ENCODE results near the gene AAMDC.
"Not testable (repeated sequence)": the region's sequence is repeated elsewhere in the genome, so short reads cannot be mapped to it uniquely, and the experiment has no call there.

AAMDC gene

GRCh38 chr11:77886401-77886800 lies 65.5 kb downstream of the AAMDC start:
- Histone ChIP-seq H3K36me3 (ENCODE audit: low read depth) (peaks cover 4% of the 10 kb centered on the region; the same call in 1 of the 2 replicates), H3K27me3 (ENCODE audit: insufficient read depth, poor library complexity, severe bottlenecking) (no peaks in the 10 kb centered on the region), H3K9me3 (ENCODE audit: severe bottlenecking) (no peaks in the 10 kb centered on the region), H3K4me3 (ENCODE audit: severe bottlenecking) (no peak overlapping the region), H3K27ac (ENCODE audit: poor library complexity, severe bottlenecking) (no peak overlapping the region), H3K4me1 (ENCODE audit: insufficient read depth, poor library complexity, severe bottlenecking) (no peaks in the 10 kb centered on the region)
- ATAC-seq (ENCODE audit: low read depth) (no peak), DNase-seq (ENCODE audit: low spot score) (no peak)
- TF ChIP-seq, protein P1, sequence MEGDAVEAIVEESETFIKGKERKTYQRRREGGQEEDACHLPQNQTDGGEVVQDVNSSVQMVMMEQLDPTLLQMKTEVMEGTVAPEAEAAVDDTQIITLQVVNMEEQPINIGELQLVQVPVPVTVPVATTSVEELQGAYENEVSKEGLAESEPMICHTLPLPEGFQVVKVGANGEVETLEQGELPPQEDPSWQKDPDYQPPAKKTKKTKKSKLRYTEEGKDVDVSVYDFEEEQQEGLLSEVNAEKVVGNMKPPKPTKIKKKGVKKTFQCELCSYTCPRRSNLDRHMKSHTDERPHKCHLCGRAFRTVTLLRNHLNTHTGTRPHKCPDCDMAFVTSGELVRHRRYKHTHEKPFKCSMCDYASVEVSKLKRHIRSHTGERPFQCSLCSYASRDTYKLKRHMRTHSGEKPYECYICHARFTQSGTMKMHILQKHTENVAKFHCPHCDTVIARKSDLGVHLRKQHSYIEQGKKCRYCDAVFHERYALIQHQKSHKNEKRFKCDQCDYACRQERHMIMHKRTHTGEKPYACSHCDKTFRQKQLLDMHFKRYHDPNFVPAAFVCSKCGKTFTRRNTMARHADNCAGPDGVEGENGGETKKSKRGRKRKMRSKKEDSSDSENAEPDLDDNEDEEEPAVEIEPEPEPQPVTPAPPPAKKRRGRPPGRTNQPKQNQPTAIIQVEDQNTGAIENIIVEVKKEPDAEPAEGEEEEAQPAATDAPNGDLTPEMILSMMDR (IDR thresholded peaks at IDR 0.05; ENCODE audit: poor library complexity, severe bottlenecking) = no peak

DNA sequence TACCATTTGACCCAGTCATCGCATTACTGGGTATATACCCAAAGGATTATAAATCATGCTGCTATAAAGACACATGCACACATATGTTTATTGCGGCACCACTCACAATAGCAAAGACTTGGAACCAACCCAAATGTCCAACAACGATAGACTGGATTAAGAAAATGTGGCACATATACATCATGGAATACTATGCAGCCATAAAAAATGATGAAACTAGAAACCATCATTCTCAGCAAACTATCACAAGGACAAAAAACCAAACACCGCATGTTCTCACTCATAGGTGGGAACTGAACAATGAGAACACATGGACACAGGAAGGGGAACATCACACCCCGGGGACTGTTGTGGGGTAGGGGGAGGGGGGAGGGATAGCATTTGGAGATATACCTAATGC lies 68.1 kb downstream of the AAMDC start:
- DNase-seq (ENCODE audit: low spot score); H3K4me3 ChIP-seq (ENCODE audit: severe bottlenecking); H3K36me3 ChIP-seq (ENCODE audit: low read depth); ATAC-seq (ENCODE audit: low read depth); H3K4me1 ChIP-seq (ENCODE audit: insufficient read depth, poor library complexity, severe bottlenecking); H3K9me3 ChIP-seq (ENCODE audit: severe bottlenecking); H3K27ac ChIP-seq (ENCODE audit: poor library complexity, severe bottlenecking); H3K27me3 ChIP-seq (ENCODE audit: insufficient read depth, poor library complexity, severe bottlenecking): not testable (repeated sequence)

DNA sequence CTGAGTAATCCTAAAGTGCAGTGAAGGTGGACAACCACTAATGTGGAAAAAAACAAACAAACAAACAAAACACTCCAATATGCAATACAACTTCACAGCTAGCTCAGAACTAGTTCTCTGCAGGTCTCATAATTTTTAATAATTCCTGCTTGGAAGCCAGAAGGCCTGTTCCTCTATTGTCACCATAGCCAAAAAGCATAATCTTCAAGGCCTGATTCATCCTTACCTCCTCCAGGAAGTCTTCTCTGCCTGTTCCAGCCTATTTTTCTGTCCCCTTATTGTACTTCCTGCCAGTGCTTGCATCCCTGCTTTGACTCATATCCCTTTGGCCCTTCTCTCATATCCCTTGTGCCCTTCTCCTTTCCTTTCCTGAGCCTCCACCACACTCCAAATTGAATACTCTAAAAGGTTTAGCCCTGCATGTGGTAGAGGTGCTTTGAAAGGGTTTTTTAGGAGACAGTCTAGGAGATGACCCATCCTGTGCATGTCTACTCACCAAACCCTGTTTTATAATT lies 69.2 kb downstream of the AAMDC start:
- DNase-seq (ENCODE audit: low spot score) = not testable (repeated sequence)

DNA sequence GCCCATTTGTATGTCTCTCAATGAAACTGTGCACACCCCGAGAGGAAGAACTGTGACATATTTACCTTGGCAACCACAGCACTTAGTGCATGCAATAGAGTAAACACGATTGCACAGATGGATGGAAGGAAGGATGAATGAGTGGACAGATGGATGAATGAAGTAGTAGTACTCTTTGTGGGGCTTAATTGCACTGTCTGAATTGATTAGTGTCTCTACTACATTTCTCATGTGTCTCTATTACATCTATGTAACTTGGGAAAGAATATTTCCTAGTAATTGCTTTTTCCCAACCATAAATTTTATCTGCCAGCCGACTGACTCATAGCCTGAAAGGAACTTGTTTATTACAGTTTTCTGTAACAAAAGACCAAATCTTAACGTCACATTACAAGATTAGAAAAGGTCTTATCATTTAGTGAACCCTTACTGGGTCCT lies 69.7 kb downstream of the AAMDC start:
- H3K4me1 ChIP-seq (ENCODE audit: insufficient read depth, poor library complexity, severe bottlenecking); H3K27me3 ChIP-seq (ENCODE audit: insufficient read depth, poor library complexity, severe bottlenecking); H3K36me3 ChIP-seq (ENCODE audit: low read depth); H3K27ac ChIP-seq (ENCODE audit: poor library complexity, severe bottlenecking); DNase-seq (ENCODE audit: low spot score); H3K4me3 ChIP-seq (ENCODE audit: severe bottlenecking); H3K9me3 ChIP-seq (ENCODE audit: severe bottlenecking): not testable (repeated sequence)
- 0 out of 3 replicates have a peak, but pooled peaks have one; percentile 14 for ATAC-seq (ENCODE audit: low read depth)

More for the DNA sequence above, 69.2 kb downstream of the AAMDC start:
- H3K4me1 ChIP-seq (ENCODE audit: insufficient read depth, poor library complexity, severe bottlenecking); H3K4me3 ChIP-seq (ENCODE audit: severe bottlenecking); H3K36me3 ChIP-seq (ENCODE audit: low read depth); H3K27ac ChIP-seq (ENCODE audit: poor library complexity, severe bottlenecking); H3K9me3 ChIP-seq (ENCODE audit: severe bottlenecking); H3K27me3 ChIP-seq (ENCODE audit: insufficient read depth, poor library complexity, severe bottlenecking): not testable (repeated sequence)
- peak; percentile 17; the same call in 1 of the 3 replicates for ATAC-seq (ENCODE audit: low read depth)

DNA sequence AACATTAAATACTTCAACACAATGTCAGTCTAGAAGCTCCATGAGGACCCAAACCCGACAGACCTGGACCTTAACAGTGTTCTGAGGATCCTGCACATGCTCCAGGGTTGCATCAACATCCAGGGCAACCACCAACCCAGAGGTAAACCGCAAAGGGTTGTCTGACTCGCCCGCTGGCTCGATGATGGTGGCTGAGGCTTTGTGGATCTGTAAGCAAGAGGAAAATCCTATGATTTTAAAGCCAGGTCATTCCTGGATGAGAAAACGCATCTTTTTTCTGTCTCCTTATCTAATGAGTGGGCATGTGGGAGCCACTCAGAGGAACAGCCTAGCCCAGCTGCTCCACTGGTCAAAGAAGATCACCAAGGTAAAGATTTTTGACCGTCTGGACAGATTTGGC lies 70.3 kb downstream of the AAMDC start:
- not testable (repeated sequence) for H3K9me3 ChIP-seq (ENCODE audit: severe bottlenecking); H3K4me3 ChIP-seq (ENCODE audit: severe bottlenecking); H3K36me3 ChIP-seq (ENCODE audit: low read depth); H3K27me3 ChIP-seq (ENCODE audit: insufficient read depth, poor library complexity, severe bottlenecking); ATAC-seq (ENCODE audit: low read depth); H3K27ac ChIP-seq (ENCODE audit: poor library complexity, severe bottlenecking); H3K4me1 ChIP-seq (ENCODE audit: insufficient read depth, poor library complexity, severe bottlenecking); DNase-seq (ENCODE audit: low spot score)

DNA sequence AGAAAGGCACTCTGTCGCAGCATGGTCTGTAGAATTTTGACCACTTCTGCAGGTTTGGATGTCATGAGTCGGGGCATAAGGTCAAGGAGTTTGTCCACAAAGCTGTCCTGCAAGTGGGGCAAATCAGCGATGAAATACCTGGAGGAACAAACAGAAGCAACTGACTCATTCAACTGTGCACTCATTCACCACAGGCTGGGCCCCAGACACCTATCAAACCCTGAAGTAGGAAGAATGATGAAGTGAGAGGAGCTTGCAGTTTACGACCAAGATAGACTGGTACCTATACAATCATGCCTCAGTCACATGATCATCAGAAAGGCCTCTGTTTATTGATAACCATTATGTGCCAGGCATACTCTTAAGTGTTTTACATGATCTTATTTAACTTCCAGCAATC lies 70.8 kb downstream of the AAMDC start:
- not testable (repeated sequence) for H3K27me3 ChIP-seq (ENCODE audit: insufficient read depth, poor library complexity, severe bottlenecking); DNase-seq (ENCODE audit: low spot score); H3K9me3 ChIP-seq (ENCODE audit: severe bottlenecking); ATAC-seq (ENCODE audit: low read depth); H3K27ac ChIP-seq (ENCODE audit: poor library complexity, severe bottlenecking); H3K4me1 ChIP-seq (ENCODE audit: insufficient read depth, poor library complexity, severe bottlenecking); H3K36me3 ChIP-seq (ENCODE audit: low read depth); H3K4me3 ChIP-seq (ENCODE audit: severe bottlenecking)

DNA sequence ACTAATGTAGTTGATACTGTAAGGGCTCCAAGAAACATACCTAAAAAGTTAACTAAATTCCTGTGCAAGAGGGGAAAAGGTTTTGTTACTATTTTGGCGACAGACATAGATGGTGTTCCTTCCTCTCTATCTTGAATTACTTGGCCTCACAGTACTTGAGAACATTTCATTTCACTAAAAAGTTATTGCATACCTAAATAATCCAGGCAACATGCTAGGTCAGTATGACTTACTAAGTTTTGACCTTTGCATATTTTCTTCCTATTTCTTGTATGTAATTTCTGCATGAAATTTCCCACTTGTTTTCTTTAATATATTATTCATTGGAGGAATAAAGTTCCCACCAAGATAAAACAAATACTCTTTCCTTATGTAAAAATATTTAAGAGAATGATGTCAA lies 74.0 kb downstream of the AAMDC start:
- not testable (repeated sequence) for H3K36me3 ChIP-seq (ENCODE audit: low read depth); H3K27me3 ChIP-seq (ENCODE audit: insufficient read depth, poor library complexity, severe bottlenecking); H3K4me3 ChIP-seq (ENCODE audit: severe bottlenecking); H3K27ac ChIP-seq (ENCODE audit: poor library complexity, severe bottlenecking); ATAC-seq (ENCODE audit: low read depth); H3K4me1 ChIP-seq (ENCODE audit: insufficient read depth, poor library complexity, severe bottlenecking); H3K9me3 ChIP-seq (ENCODE audit: severe bottlenecking); DNase-seq (ENCODE audit: low spot score)

- H3K4me1 ChIP-seq (ENCODE audit: insufficient read depth, poor library complexity, severe bottlenecking) = peaks cover under 1% of the 10 kb centered on the region
- DNase-seq (ENCODE audit: low spot score) (no peak), ATAC-seq (ENCODE audit: low read depth) (no peak)
- TF ChIP-seq, protein P1 (IDR thresholded peaks at IDR 0.05; ENCODE audit: poor library complexity, severe bottlenecking) = no peak
- no peak overlapping the region for H3K27ac ChIP-seq (ENCODE audit: poor library complexity, severe bottlenecking)
- H3K4me3 ChIP-seq (ENCODE audit: severe bottlenecking) = no peak overlapping the region
- H3K27me3 ChIP-seq (ENCODE audit: insufficient read depth, poor library complexity, severe bottlenecking) = no peaks in the 10 kb centered on the region
- H3K36me3 ChIP-seq (ENCODE audit: low read depth) = no peaks in the 10 kb centered on the region
- H3K9me3 ChIP-seq (ENCODE audit: severe bottlenecking) = no peaks in the 10 kb centered on the region
Measured at GRCh38 chr11:77908835-77909234, 87.9 kb downstream of the AAMDC start.

Data from RWPE2 (cell line).